A549 (cell line): Measurements from ENCODE around the gene TBC1D22A. TPM values are rescaled to one million over a fixed set of nuclear protein-coding genes. Genes with fewer than 3 reads are reported as not detected.

ENCODE experiments used
- ATAC-seq, 2 experiments: fragments of 200-7000 bp in 1 of 2; fragments of >200 bp in 1 of 2; cut with Nextera tagmentation in 1 of 2; cut with Tn5 transposase in 1 of 2; 3 replicates each; pipeline versions ENCODE4 v1.8.0 to v1.9.1; 2018 to 2020; ENCODE audit warnings: mild to moderate bottlenecking in 1 of 2, moderate library complexity in 1 of 2
- CTCF ChIA-PET: fragments of 300-600 bp; sonication (Branson Sonifier 250); formaldehyde crosslinking; extraction: SDS; loops from one replicate; lab custom pipeline; 2021; ENCODE audit warnings: antibody characterized with exemption, inconsistent platforms; lab: Yijun Ruan, JAX
- POLR2A ChIA-PET: fragments of 350-600 bp; formaldehyde crosslinking; extraction: SDS; loops from one replicate; lab custom pipeline; 2021; ENCODE audit warnings: antibody characterized with exemption, inconsistent platforms; lab: Yijun Ruan, JAX
- DNase-seq, 2 experiments: peaks; one replicate each; pipeline versions ENCODE4 v3.0.0 to v3.0.0-alpha.2; 2011 to 2016; ENCODE audit warnings: low read depth in 1 of 2, low spot score in 1 of 2
- FAIRE-seq: peaks from 2 replicates; lab custom pipeline; 2011; peaks lifted over from hg19 to GRCh38; lab: Jason Lieb, UNC
- H3K27ac ChIP-seq, 2 experiments: fragments of >200 bp; sonication (Bioruptor Twin); formaldehyde crosslinking; 3 replicates each; pipeline ENCODE4 v1.5.1; 2016 to 2017
- H3K4me1 ChIP-seq: fragments of >200 bp; sonication (Bioruptor Twin); formaldehyde crosslinking; 3 replicates; pipeline ENCODE4 v1.6.1; 2016
- H3K4me2 ChIP-seq: fragments of >200 bp; sonication (Bioruptor Twin); formaldehyde crosslinking; 3 replicates; pipeline ENCODE4 v1.6.1; 2016
- H3K4me3 ChIP-seq: fragments of >200 bp; sonication (Bioruptor Twin); formaldehyde crosslinking; 3 replicates; pipeline ENCODE4 v1.5.1; 2016
- H3K9me3 ChIP-seq: fragments of >200 bp; sonication (Bioruptor Twin); formaldehyde crosslinking; 3 replicates; pipeline ENCODE4 v1.6.1; 2016
- CBX8 ChIP-seq: fragments of 200-600 bp; sonication (generic); IDR thresholded peaks from 2 replicates; pipeline ENCODE4 v1.6.1; 2016
- EHMT2 ChIP-seq: fragments of 200-600 bp; sonication (generic); IDR thresholded peaks from 2 replicates; pipeline ENCODE4 v1.6.1; 2016; ENCODE audit warnings: antibody characterized with exemption, low read depth, mild to moderate bottlenecking, moderate library complexity
- FOSB ChIP-seq: fragments of 250-450 bp; sonication (Bioruptor Pico); IDR thresholded peaks from 2 replicates; pipeline ENCODE4 v1.5.0; 2020; ENCODE audit warnings: mild to moderate bottlenecking, moderate library complexity
- FOSL2 ChIP-seq, 2 experiments: fragments of 450-650 bp in 1 of 2; fragments of >200 bp in 1 of 2; sonication (Bioruptor Twin) in 1 of 2; formaldehyde crosslinking; IDR thresholded peaks; 2 replicates each; pipeline versions ENCODE4 v1.5.0 to v1.6.1; 2016 to 2020; ENCODE audit warnings: mild to moderate bottlenecking in 1 of 2, moderate library complexity in 1 of 2
- GATA3 ChIP-seq: IDR thresholded peaks from 2 replicates; pipeline ENCODE4 v1.6.1; 2012; ENCODE audit warnings: borderline replicate concordance
- HOXA7 ChIP-seq: fragments of 250-450 bp; sonication (Bioruptor Pico); IDR thresholded peaks from 2 replicates; pipeline ENCODE4 v1.5.0; 2020; ENCODE audit warnings: mild to moderate bottlenecking, moderate library complexity
- HOXB13 ChIP-seq: fragments of 250-450 bp; sonication (Bioruptor Pico); IDR thresholded peaks from 2 replicates; pipeline ENCODE4 v1.5.0; 2020; ENCODE audit warnings: low read depth, mild to moderate bottlenecking, moderate library complexity
- KDM1A ChIP-seq: fragments of 200-600 bp; sonication (generic); IDR thresholded peaks from 2 replicates; pipeline ENCODE4 v1.6.1; 2016; ENCODE audit warnings: low read depth, mild to moderate bottlenecking
- MAZ ChIP-seq: fragments of 150-350 bp; IDR thresholded peaks from 2 replicates; pipeline ENCODE4 v1.6.1; 2014; ENCODE audit warnings: antibody characterized with exemption, low read depth, low read length, borderline replicate concordance
- NFE2L2 ChIP-seq: fragments of 150-350 bp; conservative IDR thresholded peaks from 2 replicates; pipeline ENCODE4 v1.6.1; 2014; ENCODE audit warnings: low read length
- POLR2A ChIP-seq: IDR thresholded peaks from 2 replicates; pipeline ENCODE4 v1.6.1; 2012; ENCODE audit warnings: mild to moderate bottlenecking, low read length
- POLR2AphosphoS2 ChIP-seq: conservative IDR thresholded peaks from 2 replicates; pipeline ENCODE4 v1.6.1; 2012; ENCODE audit warnings: low read length, improper control_type of control experiment, inconsistent platforms
- RAD21 ChIP-seq, 2 experiments: fragments of >200 bp in 1 of 2; sonication (Bioruptor Twin) in 1 of 2; formaldehyde crosslinking in 1 of 2; IDR thresholded peaks in 1 of 2; conservative IDR thresholded peaks in 1 of 2; 2 replicates in 1 of 2; 3 replicates in 1 of 2; pipeline ENCODE4 v1.6.1; 2012 to 2018; ENCODE audit warnings: inconsistent platforms in 1 of 2
- REST ChIP-seq: fragments of 200-600 bp; sonication (generic); IDR thresholded peaks from 2 replicates; pipeline ENCODE4 v1.6.1; 2016; ENCODE audit warnings: antibody characterized with exemption, mild to moderate bottlenecking, moderate library complexity
- RFX5 ChIP-seq: fragments of 450-650 bp; IDR thresholded peaks from 2 replicates; pipeline ENCODE4 v1.7.1; 2014; ENCODE audit warnings: antibody characterized with exemption, mild to moderate bottlenecking, moderate library complexity
- RNF2 ChIP-seq: fragments of 200-600 bp; sonication (generic); IDR thresholded peaks from 2 replicates; pipeline ENCODE4 v1.6.1; 2016; ENCODE audit warnings: low read depth, mild to moderate bottlenecking, antibody characterized with exemption, moderate library complexity, borderline replicate concordance
- SMC3 ChIP-seq: fragments of >200 bp; sonication (Bioruptor Twin); formaldehyde crosslinking; IDR thresholded peaks from 3 replicates; pipeline ENCODE4 v1.6.1; 2018; ENCODE audit warnings: inconsistent platforms
- TP53 ChIP-seq: fragments of 250-450 bp; sonication (Bioruptor Pico); IDR thresholded peaks from 2 replicates; pipeline ENCODE4 v1.5.0; 2021; ENCODE audit warnings: mild to moderate bottlenecking, moderate library complexity
- ZFP36 ChIP-seq: fragments of 450-650 bp; IDR thresholded peaks from 2 replicates; pipeline ENCODE4 v1.6.1; 2014; ENCODE audit warnings: borderline replicate concordance; ENCODE audit not compliant: partially characterized antibody
- ZNF302 ChIP-seq: fragments of 250-450 bp; sonication (Bioruptor Pico); IDR thresholded peaks from 2 replicates; pipeline ENCODE4 v1.9.0; 2021; ENCODE audit warnings: inconsistent platforms, mild to moderate bottlenecking, moderate library complexity
- WGBS: methylation state at CpG from one replicate; pipeline ENCODE4 v1.1.6; 2017; ENCODE audit errors: missing lambda C conversion rate; 5-methylcytosine and 5-hydroxymethylcytosine counted together
- polyA plus RNA-seq, 4 experiments: library from polyadenylated mRNA; depleted of rRNA in 3 of 4; stranded (reverse); fragments of >200 nt; fragmentation: RNase III in 1 of 4; extraction: RNeasy Plus Mini Kit Qiagen cat#74134 plus additional on column Dnase treatment in 1 of 4; gene quantifications; 2 replicates in 3 of 4; 3 replicates in 1 of 4; pipeline ENCODE4 v1.2.3, GENCODE V29; 2011 to 2017
- TF ChIP-seq, protein P1 (sequence below): fragments of 250-450 bp; sonication (Bioruptor Pico); IDR thresholded peaks from 2 replicates; pipeline ENCODE4 v1.5.0; 2020; ENCODE audit warnings: low read depth, mild to moderate bottlenecking, moderate library complexity
- TF ChIP-seq, protein P2 (sequence below): IDR thresholded peaks from 2 replicates; pipeline ENCODE4 v1.6.1; 2012
- TF ChIP-seq, protein P3 (sequence below): fragments of 450-650 bp; IDR thresholded peaks from 2 replicates; pipeline ENCODE4 v1.6.1; 2014; ENCODE audit warnings: antibody characterized with exemption

Gene TBC1D22A
- polyA plus RNA-seq, 2 of the 4 experiments (the other 2 are of a cell fraction): 8.9 to 10.8 TPM

DNA sequence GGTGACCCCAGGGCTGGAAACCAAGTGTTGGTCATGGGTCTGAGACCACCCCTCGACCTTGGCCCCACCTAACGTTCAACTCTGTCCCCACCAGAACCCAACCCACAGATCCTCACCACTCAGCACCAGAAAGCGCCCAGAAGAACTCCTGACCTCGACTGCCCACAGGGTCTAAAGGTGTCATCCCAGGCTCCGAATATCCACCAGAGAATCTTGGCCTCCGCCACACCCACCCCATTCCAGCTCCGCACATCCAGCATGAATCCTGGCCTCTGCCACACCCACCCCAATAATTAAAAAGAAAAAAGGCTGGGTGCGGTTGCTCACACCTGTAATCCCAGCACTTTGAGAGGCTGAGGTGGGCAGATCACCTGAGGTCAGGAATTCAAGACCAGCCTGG is 25.7 kb upstream of the TBC1D22A start:
- H3K4me2 ChIP-seq: peak overlapping the region; percentile 81
- H3K27ac ChIP-seq: peak overlapping the region in 1 of 2 experiments; percentile 94; a peak in 1 of 6 replicates
- H3K4me3 ChIP-seq: peak overlapping the region; percentile 96
- TF ChIP-seq, protein P1, sequence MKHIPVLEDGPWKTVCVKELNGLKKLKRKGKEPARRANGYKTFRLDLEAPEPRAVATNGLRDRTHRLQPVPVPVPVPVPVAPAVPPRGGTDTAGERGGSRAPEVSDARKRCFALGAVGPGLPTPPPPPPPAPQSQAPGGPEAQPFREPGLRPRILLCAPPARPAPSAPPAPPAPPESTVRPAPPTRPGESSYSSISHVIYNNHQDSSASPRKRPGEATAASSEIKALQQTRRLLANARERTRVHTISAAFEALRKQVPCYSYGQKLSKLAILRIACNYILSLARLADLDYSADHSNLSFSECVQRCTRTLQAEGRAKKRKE (CRISPR knock-in tag): no peak
- TF ChIP-seq RNF2: no peak
- no peak for TF ChIP-seq POLR2AphosphoS2
- no peak for TF ChIP-seq HOXB13 (CRISPR knock-in tag)
- no peak for TF ChIP-seq ZNF302
- TF ChIP-seq CBX8: no peak
- TF ChIP-seq TP53: no peak
- no peak for TF ChIP-seq RFX5
- TF ChIP-seq FOSB (CRISPR knock-in tag): no peak
- no peak for TF ChIP-seq SMC3
- TF ChIP-seq FOSL2 (IDR thresholded peaks at IDR 0.05): no peak
- TF ChIP-seq FOSL2 (CRISPR knock-in tag; IDR thresholded peaks at IDR 0.05): no peak
- TF ChIP-seq REST: no peak
- TF ChIP-seq RAD21 (conservative IDR thresholded peaks at IDR 0.05 in 1 of 2, IDR thresholded peaks at IDR 0.05 in 1 of 2): no peak
- TF ChIP-seq, protein P2, sequence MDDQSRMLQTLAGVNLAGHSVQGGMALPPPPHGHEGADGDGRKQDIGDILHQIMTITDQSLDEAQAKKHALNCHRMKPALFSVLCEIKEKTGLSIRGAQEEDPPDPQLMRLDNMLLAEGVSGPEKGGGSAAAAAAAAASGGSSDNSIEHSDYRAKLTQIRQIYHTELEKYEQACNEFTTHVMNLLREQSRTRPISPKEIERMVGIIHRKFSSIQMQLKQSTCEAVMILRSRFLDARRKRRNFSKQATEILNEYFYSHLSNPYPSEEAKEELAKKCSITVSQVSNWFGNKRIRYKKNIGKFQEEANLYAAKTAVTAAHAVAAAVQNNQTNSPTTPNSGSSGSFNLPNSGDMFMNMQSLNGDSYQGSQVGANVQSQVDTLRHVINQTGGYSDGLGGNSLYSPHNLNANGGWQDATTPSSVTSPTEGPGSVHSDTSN: no peak
- TF ChIP-seq MAZ: no peak
- TF ChIP-seq, all 56 proteins: peak for 0
- FAIRE-seq (no peak), ATAC-seq (no peak), DNase-seq (no peak)
- ChIA-PET CTCF (interaction anchor here (1.6 to 2.0 kb wide), 2 partner anchors 22 to 173 kb away, joined by 5 to 10 read pairs; no protein-coding TSS in a partner anchor), POLR2A (no interaction called here)
- WGBS: 78% methylated on average over 8 of the region's 8 CpGs
- H3K4me1 ChIP-seq: peaks cover 21% of the 10 kb centered on the region
- no peaks in the 10 kb centered on the region for H3K9me3 ChIP-seq

GRCh38 chr22:46737105-46737975 is 25.1 kb upstream of the TBC1D22A start:
- ATAC-seq: peak; percentile 11 to 23; a peak in 3 of 6 replicates
- peak overlapping the region; percentile 94 to 99 for H3K27ac ChIP-seq
- FAIRE-seq: no peak
- 48% methylated on average over 12 of the region's 53 CpGs for WGBS
- H3K4me1 ChIP-seq: peaks cover 24% of the 10 kb centered on the region
- ChIA-PET CTCF (no interaction called here), POLR2A (no interaction called here)
- TF ChIP-seq HOXA7 (CRISPR knock-in tag) (no peak), EHMT2 (no peak), KDM1A (no peak), POLR2A (no peak), NFE2L2 (no peak), GATA3 (no peak), ZFP36 (no peak)
- TF ChIP-seq, protein P1 (CRISPR knock-in tag): no peak
- TF ChIP-seq, protein P3, sequence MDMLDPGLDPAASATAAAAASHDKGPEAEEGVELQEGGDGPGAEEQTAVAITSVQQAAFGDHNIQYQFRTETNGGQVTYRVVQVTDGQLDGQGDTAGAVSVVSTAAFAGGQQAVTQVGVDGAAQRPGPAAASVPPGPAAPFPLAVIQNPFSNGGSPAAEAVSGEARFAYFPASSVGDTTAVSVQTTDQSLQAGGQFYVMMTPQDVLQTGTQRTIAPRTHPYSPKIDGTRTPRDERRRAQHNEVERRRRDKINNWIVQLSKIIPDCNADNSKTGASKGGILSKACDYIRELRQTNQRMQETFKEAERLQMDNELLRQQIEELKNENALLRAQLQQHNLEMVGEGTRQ: no peak
- no peaks in the 10 kb centered on the region for H3K9me3 ChIP-seq
- H3K4me3 ChIP-seq: peak overlapping the region; percentile 96
- DNase-seq: peak in 1 of 2 experiments; percentile 18
- peak overlapping the region; percentile 81 for H3K4me2 ChIP-seq
